Suprapubic skin (tissue), 4 donors: Measurements from ENCODE around the gene SMARCA2. TPM values are rescaled to one million over a fixed set of nuclear protein-coding genes. Genes with fewer than 3 reads are reported as not detected.

Source experiments
- DNase-seq, 2 donors: peaks; one replicate each; pipeline ENCODE4 v3.0.0-alpha.2; 2019; ENCODE audit warnings: low spot score in 2 of 2
- H3K27ac ChIP-seq: fragments of 200-600 bp; sonication (generic); one replicate; pipeline ENCODE4 v1.5.1; 2019
- H3K27me3 ChIP-seq: fragments of 200-600 bp; sonication (generic); one replicate; pipeline ENCODE4 v1.5.1; 2019
- H3K36me3 ChIP-seq: fragments of 200-600 bp; sonication (generic); one replicate; pipeline ENCODE4 v1.5.1; 2019
- H3K4me1 ChIP-seq: fragments of 200-600 bp; sonication (generic); one replicate; pipeline ENCODE4 v1.5.1; 2019
- H3K4me3 ChIP-seq: fragments of 200-600 bp; sonication (generic); one replicate; pipeline ENCODE4 v1.5.1; 2019; ENCODE audit warnings: mild to moderate bottlenecking
- H3K9me3 ChIP-seq: fragments of 200-600 bp; sonication (generic); one replicate; pipeline ENCODE4 v1.5.1; 2019
- EP300 ChIP-seq: sonication (generic); formaldehyde crosslinking; IDR thresholded peaks from one replicate; pipeline ENCODE4 v1.6.1; 2017; ENCODE audit warnings: antibody characterized with exemption
- POLR2A ChIP-seq, 2 donors: fragments of 450-650 bp; IDR thresholded peaks; one replicate each; pipeline ENCODE4 v1.6.1; 2017; ENCODE audit warnings: antibody characterized with exemption in 2 of 2, mild to moderate bottlenecking in 2 of 2, moderate library complexity in 2 of 2
- POLR2AphosphoS5 ChIP-seq, 3 donors: sonication (generic); formaldehyde crosslinking; IDR thresholded peaks; one replicate each; pipeline ENCODE4 v1.6.1; 2017; ENCODE audit warnings: antibody characterized with exemption in 3 of 3
- WGBS: methylation state at CpG from one replicate; pipeline ENCODE4 v1.1.5; 2018; 5-methylcytosine and 5-hydroxymethylcytosine counted together
- total RNA-seq, 4 donors: library from RNA; depleted of rRNA; stranded (reverse); fragments of >200 nt; gene quantifications; one replicate each; pipeline ENCODE4 v1.1.0, GENCODE V29; 2016
- TF ChIP-seq, protein P1 (sequence below), 2 donors: fragments of 200-600 bp in 1 of 2; fragments of 450-650 bp in 1 of 2; sonication (generic) in 1 of 2; IDR thresholded peaks; one replicate each; pipeline ENCODE4 v1.5.1; 2016 to 2019; ENCODE audit warnings: antibody characterized with exemption in 2 of 2, mild to moderate bottlenecking in 1 of 2, moderate library complexity in 1 of 2

SMARCA2 gene
- total RNA-seq, 4 donors from 2014 or later = 88.9 to 236 (median 140) TPM

GRCh38 chr9:2192356-2192979 lies 177.3 kb downstream of the SMARCA2 start:
- Histone ChIP-seq H3K9me3 (no peaks in the 10 kb centered on the region), H3K27ac (no peak overlapping the region), H3K27me3 (no peaks in the 10 kb centered on the region), H3K4me1 (no peaks in the 10 kb centered on the region), H3K4me3 (no peak overlapping the region), H3K36me3 (peaks cover 76% of the 10 kb centered on the region)
- 70% methylated on average over 5 of the region's 5 CpGs for WGBS
- DNase-seq = no peak
- TF ChIP-seq EP300 = no peak
- no peak for TF ChIP-seq POLR2A (IDR thresholded peaks at IDR 0.05)
- TF ChIP-seq, protein P1, sequence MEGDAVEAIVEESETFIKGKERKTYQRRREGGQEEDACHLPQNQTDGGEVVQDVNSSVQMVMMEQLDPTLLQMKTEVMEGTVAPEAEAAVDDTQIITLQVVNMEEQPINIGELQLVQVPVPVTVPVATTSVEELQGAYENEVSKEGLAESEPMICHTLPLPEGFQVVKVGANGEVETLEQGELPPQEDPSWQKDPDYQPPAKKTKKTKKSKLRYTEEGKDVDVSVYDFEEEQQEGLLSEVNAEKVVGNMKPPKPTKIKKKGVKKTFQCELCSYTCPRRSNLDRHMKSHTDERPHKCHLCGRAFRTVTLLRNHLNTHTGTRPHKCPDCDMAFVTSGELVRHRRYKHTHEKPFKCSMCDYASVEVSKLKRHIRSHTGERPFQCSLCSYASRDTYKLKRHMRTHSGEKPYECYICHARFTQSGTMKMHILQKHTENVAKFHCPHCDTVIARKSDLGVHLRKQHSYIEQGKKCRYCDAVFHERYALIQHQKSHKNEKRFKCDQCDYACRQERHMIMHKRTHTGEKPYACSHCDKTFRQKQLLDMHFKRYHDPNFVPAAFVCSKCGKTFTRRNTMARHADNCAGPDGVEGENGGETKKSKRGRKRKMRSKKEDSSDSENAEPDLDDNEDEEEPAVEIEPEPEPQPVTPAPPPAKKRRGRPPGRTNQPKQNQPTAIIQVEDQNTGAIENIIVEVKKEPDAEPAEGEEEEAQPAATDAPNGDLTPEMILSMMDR (IDR thresholded peaks at IDR 0.05) = no peak
- no peak for TF ChIP-seq POLR2AphosphoS5 (IDR thresholded peaks at IDR 0.05)

- TF ChIP-seq EP300 = no peak
- no peak for TF ChIP-seq POLR2A (IDR thresholded peaks at IDR 0.05)
- TF ChIP-seq POLR2AphosphoS5 (IDR thresholded peaks at IDR 0.05) = no peak
- TF ChIP-seq, protein P1 (IDR thresholded peaks at IDR 0.05) = no peak
- no peaks in the 10 kb centered on the region for H3K27me3 ChIP-seq
- WGBS = 65% methylated on average over 2 of the region's 2 CpGs
- H3K4me1 ChIP-seq = no peaks in the 10 kb centered on the region
- no peak overlapping the region for H3K4me3 ChIP-seq
- no peaks in the 10 kb centered on the region for H3K9me3 ChIP-seq
- H3K27ac ChIP-seq = no peak overlapping the region
- no peak for DNase-seq
- peaks cover 67% of the 10 kb centered on the region for H3K36me3 ChIP-seq
Measured at GRCh38 chr9:2193552-2193951, 178.4 kb downstream of the SMARCA2 start.

DNA sequence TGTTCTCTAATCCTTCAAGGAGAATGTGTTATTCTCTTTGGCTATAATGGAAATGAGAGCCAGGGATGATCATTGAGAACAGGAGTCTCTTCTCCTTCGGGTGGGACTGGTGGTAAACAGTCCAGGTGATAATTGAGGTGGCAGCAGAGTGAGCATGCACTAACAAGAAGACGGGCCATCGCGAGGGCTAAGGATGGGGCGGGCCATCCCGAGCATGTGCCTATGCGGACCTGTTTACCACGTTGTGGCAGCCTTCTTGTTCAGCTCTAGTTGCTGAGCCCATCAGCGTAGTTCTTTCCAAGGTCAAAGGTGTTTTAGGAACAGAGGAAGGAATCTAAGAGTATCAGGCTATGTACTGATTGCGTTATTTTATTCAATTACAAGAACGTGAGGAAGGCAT lies 180.1 kb downstream of the SMARCA2 start:
- WGBS = 92% methylated on average over 11 of the region's 11 CpGs
- no peak overlapping the region for H3K27ac ChIP-seq
- no peaks in the 10 kb centered on the region for H3K9me3 ChIP-seq
- H3K27me3 ChIP-seq = no peaks in the 10 kb centered on the region
- peaks cover 52% of the 10 kb centered on the region for H3K36me3 ChIP-seq
- no peak overlapping the region for H3K4me3 ChIP-seq
- no peak for DNase-seq
- TF ChIP-seq POLR2A (IDR thresholded peaks at IDR 0.05) (no peak), EP300 (no peak), POLR2AphosphoS5 (IDR thresholded peaks at IDR 0.05) (no peak)
- TF ChIP-seq, protein P1 (IDR thresholded peaks at IDR 0.05) = no peak
- H3K4me1 ChIP-seq = no peaks in the 10 kb centered on the region

DNA sequence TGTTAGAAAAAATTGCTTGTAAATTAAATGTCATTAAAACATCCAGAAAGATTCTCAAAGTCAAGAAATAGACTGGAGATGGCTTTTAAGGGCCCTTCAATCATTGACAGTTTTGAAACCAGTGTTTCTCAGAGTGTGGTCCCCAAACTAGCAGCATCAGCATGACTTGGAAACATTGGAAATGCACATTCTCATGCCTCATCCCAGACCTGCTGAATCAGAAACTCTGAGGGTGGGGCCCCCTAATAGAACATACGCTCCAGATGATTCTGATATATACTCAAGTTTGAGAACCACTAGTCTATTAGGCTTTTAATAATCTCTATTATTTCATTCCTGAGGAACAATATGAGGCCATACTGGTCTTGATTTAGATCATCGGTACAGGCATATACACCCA lies 181.6 kb downstream of the SMARCA2 start:
- 75% methylated on average over 2 of the region's 2 CpGs for WGBS
- peaks cover 36% of the 10 kb centered on the region for H3K36me3 ChIP-seq
- H3K4me1 ChIP-seq = no peaks in the 10 kb centered on the region

GRCh38 chr9:2198956-2199635 lies 183.9 kb downstream of the SMARCA2 start:
- H3K36me3 ChIP-seq = peaks cover 14% of the 10 kb centered on the region
- DNase-seq = no peak
- H3K27me3 ChIP-seq = no peaks in the 10 kb centered on the region
- TF ChIP-seq EP300 (no peak), POLR2AphosphoS5 (IDR thresholded peaks at IDR 0.05) (no peak), POLR2A (IDR thresholded peaks at IDR 0.05) (no peak)
- TF ChIP-seq, protein P1 (IDR thresholded peaks at IDR 0.05) = no peak
- WGBS = 97% methylated on average over 4 of the region's 4 CpGs
- no peaks in the 10 kb centered on the region for H3K9me3 ChIP-seq
- H3K27ac ChIP-seq = no peak overlapping the region
- H3K4me1 ChIP-seq = no peaks in the 10 kb centered on the region
- no peak overlapping the region for H3K4me3 ChIP-seq

More for the DNA sequence above, 181.6 kb downstream of the SMARCA2 start:
- TF ChIP-seq, protein P1 (IDR thresholded peaks at IDR 0.05) = no peak
- TF ChIP-seq POLR2AphosphoS5 (IDR thresholded peaks at IDR 0.05) = no peak
- TF ChIP-seq POLR2A (IDR thresholded peaks at IDR 0.05) = no peak
- TF ChIP-seq EP300 = no peak
- H3K27me3 ChIP-seq = no peaks in the 10 kb centered on the region
- no peaks in the 10 kb centered on the region for H3K9me3 ChIP-seq
- no peak overlapping the region for H3K27ac ChIP-seq
- no peak for DNase-seq
- no peak overlapping the region for H3K4me3 ChIP-seq
